ENCODE data around the gene ZBTB7B.

Gene ZBTB7B

DNA sequence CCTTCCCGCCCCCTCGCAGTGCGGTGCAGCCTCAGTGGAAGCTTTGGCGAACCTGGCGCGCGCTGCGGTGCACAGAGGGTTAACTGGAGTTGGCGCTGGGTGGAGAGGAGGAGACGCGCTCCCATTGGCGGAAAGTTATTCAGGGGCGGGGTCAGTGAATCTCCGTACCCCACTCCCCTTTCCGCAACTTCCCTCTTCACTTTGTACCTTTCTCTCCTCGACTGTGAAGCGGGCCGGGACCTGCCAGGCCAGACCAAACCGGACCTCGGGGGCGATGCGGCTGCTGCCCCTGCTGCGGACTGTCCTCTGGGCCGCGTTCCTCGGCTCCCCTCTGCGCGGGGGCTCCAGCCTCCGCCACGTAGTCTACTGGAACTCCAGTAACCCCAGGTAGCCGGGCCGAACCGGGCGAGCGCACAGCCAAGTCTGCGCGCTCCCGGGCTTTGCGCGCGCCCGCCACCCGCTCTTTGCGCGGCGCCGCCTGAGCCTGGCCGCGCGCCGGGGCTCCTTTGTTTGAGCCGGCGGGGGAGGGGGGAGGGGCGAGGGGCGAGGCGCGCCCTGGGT, 61.0 kb downstream of the ZBTB7B start, which contains the start of gene EFNA4:
TSS of gene EFNA4 (plus strand) at position 191 of the 561 bp plus-strand sequence. CDS start at position 275, 84 bp downstream.
- DNase-seq, result peak; percentile 86 to 89

DNA sequence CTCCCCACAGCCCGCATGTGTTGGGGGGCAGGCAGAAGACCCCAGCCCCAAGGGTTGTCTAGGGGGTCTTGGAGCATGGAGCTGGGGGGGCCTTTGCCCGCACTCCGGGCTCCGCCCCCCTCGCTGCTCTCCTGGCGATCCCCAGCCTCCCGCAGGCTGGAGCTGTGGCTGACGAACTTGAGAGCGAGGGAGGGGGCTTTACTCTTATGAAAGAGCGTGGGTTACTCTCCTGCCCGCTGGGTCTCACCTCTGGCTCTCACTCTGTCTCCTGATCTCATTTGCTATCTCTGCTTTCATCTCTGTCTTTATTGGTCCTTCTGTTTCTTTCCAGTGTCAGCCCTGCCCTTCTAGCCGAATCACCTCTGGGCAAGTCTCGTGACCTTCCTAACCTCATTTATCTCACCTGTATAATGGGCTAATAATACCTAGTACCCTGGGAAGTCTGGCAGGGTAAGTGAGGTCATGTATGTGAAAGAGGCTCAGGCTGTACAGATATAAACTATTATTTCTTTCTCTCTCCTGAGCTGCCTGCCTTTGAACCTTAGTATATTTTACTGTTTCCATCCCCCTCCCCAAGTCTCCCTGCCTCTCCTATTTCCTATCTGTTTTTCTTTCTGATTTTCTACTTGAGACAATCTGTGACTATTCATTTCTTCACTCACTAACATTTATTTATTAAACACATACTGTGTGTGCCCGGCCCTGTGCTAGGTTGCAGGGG, 61.7 kb downstream of the ZBTB7B start:
- DNase-seq, result peak in 1 of 2 experiments; percentile 57

DNA sequence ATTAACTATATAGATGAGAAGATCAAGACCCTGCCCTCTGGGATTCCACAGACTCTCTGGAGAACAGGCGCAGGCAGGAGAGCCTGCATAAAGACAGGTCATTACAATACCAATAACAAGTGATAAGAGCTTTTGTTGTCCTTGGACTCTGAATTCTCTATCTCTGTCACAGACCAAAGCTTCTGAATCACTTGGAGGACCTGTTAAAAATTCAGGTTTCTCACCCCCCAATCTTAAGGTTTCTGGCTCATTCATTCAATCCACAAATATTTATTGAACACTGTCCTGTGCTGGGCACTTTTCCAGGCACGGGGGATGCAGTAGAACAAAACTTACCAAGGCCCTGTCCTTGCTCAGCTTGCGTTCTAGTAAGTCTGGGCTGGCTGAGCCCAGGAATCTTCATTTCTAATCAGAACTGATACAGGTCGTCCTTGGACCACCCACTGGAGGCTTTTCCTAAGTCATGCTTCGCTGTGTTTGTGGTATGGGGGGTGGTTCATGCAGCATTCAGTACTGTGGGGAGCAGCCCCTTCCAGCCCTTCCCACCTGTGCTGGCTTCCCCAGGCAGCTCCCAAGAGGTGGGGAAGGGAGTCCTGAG, 62.3 kb downstream of the ZBTB7B start:
- DNase-seq, result no peak

DNA sequence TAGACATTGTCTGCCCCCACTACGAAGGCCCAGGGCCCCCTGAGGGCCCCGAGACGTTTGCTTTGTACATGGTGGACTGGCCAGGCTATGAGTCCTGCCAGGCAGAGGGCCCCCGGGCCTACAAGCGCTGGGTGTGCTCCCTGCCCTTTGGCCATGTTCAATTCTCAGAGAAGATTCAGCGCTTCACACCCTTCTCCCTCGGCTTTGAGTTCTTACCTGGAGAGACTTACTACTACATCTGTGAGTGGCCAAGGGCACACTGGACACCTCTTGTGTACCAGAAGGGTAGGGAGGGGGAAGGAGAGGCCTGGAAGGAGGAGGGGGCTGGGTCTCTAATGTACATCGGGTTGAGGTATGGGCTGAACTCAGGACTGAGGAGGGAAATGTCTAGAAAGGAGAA, 64.2 kb downstream of the ZBTB7B start:
- DNase-seq, result no peak

Measured in activated T-cell treated with anti-CD3 and anti-CD28 coated beads, Interleukin-2, amount 50 U/mL, for 48 hours (primary cell).